Activated CD4-positive, CD25-positive, alpha-beta regulatory T cell (primary cell): Measurements from ENCODE around the gene CYB5B.
A peak's percentile ranks its signal among the peaks of the same experiment; 100 is the strongest.

Experiments used
- DNase-seq, 4 experiments: peaks; one replicate each; lab custom pipeline; 2025; lab: John Stamatoyannopoulos, UW

CYB5B gene

GRCh38 chr16:69444873-69445517 is 20.6 kb downstream of the CYB5B start:
- DNase-seq, result no peak

DNA sequence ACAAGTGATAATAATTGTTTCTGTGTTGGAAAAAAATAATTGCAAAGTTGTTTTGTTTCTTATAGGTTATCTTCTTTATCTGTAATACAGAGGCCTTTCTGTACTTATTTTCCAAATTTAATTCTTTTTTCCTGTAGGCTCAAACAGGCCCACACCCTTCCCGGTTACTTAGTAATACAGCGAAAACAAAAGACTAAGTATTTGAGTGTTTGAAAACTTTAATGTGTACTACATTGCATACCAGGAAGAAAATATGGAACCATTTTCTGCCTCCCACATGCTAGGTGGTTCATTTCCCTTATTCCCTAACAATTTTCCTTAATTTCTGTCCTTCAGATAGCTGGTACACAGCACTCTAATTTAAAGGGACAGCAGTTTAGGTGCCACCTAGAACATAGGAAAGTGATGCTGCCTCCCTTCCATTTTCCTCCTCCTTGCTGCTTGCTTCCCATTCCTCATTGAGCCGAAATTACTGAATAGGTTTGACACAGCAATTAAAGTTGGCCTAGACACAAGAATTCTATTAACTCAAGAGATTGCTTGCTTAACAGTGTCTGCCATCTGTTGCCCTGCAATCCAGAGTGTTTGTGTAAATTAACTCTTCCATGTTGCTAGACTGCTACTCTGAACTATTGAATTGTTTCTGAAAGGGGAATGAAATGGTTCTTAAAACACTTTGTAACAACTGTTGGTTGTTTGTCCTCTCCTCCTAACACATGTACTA is 24.2 kb downstream of the CYB5B start:
- DNase-seq, result no peak

DNA sequence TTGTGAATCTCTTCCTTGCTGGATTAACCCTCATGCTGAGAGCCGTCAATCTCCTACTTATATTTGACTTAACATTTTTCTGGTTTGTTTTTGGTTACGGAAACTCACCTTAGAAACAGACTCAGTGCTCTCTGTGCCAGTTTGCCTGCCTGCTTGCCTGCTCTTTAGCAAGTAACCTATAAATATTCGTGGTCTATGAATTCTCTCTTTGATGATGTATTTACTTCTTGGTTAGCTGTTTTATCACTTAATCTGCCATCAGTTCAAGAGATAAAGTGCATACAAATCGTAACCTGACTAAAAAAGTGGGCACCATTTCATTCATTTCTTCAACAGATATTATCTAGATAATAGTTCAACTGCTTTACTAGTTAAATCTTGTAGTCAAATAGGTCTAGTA is 26.7 kb downstream of the CYB5B start:
- no peak for DNase-seq

DNA sequence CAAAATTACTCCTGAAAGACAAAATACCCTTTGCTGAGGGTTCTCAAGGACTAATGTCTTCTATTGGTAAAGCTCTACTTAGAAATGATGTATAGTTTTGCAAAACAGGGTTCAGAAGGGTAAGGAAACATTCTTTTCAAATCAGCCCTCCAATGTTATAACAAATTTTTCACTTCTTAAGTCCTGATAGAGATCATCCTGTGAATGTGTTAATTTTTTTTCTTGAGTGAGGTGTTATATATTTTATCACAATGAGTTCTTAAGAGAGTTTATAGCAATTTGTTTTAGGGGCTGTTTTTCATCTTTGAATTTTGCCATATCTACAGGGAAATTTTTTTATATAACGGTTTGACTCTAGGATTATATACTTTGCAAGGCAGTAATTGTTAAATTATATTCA is 29.5 kb downstream of the CYB5B start:
- no peak for DNase-seq

GRCh38 chr16:69463876-69464275 is 39.5 kb downstream of the CYB5B start:
- DNase-seq, result no peak

- DNase-seq, result peak in 1 of 4 experiments; percentile 11
Measured at GRCh38 chr16:69465083-69465721, 40.8 kb downstream of the CYB5B start.

DNA sequence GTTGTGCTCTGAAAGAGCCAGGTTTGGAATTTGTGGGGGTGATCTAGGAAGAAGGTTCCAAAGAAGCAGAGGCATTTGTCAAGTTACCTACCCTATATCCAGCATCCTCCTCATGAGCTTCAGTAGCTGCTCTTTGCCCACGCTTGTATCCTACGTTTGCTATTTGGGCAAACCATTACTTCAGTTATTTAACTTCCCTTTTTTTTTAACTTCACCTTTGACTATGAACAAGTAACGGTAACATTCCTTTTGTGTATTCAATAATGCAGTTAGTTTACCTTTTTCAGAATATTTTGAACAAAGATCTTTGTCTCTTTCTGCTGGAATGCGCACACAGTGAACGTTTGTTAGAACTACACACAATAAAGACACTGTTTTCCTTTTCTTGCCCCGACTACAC is 41.5 kb downstream of the CYB5B start:
- no peak for DNase-seq

- no peak for DNase-seq
Measured at GRCh38 chr16:69466547-69466946, 42.1 kb downstream of the CYB5B start.

- DNase-seq, result no peak
Measured at GRCh38 chr16:69467080-69467479, 42.7 kb downstream of the CYB5B start.

DNA sequence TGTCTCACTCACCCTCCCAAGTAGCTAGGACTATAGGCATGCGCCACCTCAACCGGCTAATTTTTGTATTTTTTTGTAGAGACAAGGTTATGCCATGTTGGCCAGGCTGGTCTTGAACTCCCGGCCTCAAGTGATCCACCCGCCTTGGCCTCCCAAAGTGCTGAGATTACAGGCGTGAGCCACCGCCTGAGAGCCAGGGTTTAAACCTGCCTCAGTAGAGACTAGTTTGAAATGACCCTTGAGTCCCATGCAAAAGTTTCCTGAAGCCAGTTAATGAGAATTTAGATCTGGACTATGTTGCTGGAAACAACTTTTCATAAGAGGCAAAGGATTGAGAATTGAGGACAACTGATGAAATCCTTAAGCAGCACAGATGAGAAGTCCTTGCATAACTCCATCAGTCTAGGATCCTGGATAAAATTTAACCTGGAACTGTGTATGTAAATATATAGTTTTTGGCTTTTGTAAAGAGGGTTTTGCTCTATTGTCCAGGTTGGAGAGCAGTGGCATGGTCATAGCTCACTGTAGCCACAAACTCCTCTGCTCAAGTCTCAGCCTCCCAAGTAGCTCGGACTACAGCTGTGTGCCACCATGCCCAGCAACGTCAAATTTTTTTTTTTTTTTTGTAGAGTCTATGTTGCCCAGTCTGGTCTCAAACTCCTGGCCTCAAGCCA is 43.2 kb downstream of the CYB5B start:
- no peak for DNase-seq

- no peak for DNase-seq
Measured at GRCh38 chr16:69469807-69470561, 45.6 kb downstream of the CYB5B start.

DNA sequence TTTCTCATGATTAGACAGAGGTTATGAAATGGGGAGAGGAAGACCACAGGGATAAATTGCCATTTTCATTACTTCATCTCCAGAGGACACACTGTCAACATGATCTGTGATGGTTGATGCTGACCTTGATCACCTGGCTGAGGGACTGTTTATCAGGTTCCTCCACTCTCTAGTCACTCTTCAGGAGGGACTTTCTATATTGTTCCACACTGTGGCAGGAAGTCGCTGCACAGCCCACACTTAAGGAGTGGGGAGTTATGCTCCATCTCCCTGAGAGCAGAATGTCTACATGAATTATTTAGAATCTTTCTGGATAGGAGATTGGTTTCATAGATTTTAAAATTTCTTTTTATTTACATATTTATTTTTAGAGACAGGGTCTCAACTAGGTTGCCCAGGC is 46.7 kb downstream of the CYB5B start:
- no peak for DNase-seq

DNA sequence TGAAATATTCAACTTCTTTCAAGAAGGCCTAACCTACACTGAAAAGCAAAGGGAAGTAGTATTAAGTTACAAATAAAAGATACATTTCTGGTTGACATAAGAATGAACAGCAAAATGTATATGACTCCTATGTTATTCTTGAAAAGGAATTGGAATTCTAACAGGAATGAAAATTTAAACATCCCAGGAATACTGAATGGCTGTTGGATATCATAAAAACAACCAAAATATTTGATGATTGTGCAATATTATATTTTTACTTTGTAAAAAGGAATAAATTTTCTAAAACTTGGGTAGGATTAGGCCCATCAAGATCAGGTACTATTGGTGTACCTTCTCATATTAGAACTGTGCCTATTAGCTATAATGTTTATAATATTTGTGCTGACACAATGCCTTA is 50.0 kb downstream of the CYB5B start:
- no peak for DNase-seq

DNA sequence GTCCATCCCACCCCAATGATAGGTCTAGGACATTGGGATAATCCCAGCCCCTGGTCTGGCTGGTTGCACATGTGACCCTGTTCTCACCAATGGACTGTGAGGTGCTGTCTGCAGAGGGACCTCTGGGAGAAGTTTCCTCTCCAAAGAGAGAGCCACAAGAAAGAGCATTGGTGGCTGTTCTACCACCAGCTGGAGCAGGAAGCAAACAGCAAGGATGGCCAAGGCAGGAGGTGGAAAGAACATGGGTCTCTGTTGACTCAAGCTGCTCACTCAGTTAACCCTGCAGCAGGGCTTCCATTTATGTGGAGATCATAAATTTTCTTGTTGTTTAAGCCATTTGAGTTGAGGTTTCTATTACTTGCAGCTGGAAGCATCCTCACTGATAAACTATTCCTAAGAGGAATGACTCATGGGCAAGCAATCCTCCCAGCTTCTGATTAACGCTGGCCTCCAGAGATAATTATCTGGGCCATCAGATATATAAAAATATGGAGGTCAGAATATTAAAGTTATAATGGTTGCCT is 52.6 kb downstream of the CYB5B start:
- no peak for DNase-seq

DNA sequence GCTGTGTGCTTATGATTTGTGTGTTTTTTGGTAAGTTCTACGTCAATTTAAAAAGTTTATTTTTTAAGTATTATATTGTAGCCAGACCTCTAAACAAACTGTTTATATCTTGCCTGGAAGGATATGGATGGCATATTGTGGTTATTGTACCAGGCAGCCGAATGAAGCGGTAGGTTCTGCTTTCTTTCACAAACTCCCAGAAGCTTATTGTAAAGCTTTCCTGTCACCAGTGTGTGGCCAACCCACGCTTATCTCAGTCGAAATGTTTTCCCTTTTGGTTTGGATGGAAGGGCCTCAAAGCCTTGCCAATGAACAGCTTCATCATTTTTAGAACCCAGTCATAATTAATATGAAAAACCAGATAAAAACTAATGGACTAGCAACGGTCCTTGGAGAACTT is 53.1 kb downstream of the CYB5B start:
- DNase-seq, result no peak

DNA sequence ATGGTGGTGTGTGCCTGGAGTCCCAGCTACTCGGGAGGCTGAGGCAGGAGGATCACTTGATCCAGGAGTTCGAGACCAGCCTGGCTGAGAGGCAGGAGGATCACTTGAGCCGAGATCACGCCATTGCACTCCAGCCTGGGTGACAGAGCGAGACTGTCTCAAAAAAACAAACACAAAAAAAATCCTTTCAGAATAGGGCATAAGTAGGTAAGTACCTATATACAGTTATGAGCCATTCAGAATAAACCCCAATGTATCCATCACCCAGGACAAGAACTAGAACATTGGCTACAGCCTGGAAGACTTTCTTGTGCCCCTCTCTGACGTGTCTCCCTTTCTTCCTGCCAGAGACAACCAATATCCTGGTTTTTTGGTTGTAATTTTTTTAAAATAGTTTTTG is 54.3 kb downstream of the CYB5B start:
- DNase-seq, result no peak

- DNase-seq, result no peak
Measured at GRCh38 chr16:69479775-69480174, 55.4 kb downstream of the CYB5B start.

- DNase-seq, result no peak
Measured at GRCh38 chr16:69481901-69482341, 57.5 kb downstream of the CYB5B start.

DNA sequence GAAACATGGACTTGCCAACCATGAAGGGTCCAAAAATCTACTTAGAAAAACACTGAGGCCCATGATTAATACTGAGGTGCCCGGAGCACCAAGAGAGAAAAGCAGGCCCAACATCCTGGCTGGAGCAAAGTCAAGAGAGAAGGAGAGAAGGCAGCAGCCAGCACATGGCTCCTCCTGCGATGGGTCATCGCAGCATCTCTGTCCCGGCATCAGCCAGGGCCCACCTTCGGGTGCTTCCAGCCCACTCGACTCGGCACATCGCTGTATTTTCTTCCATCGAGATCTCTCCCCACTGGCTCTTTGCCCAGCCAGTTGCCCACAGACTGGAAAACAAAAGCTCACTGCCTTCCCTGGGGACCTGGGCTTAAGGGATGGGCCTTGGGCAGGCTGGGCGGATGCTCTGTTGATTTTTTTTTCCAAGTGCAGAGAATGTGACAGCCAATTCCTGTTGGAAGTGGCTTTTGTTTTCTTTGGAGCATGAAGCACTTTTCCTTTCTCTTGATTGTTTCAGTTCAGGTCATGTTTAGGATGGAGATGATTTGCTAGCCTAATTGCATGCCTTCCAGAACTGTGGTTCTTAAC is 58.1 kb downstream of the CYB5B start:
- no peak for DNase-seq

- DNase-seq, result no peak
Measured at GRCh38 chr16:69483611-69484010, 59.2 kb downstream of the CYB5B start.

- DNase-seq, result no peak
Measured at GRCh38 chr16:69485361-69485760, 60.9 kb downstream of the CYB5B start.
